ENCODE results near the gene ZBTB38. TPM values are rescaled to one million over a fixed set of nuclear protein-coding genes. Genes with fewer than 3 reads are reported as not detected.

The ZBTB38 gene
- total RNA-seq, 1 donor from 2014 or later, result 9.3 TPM

GRCh38 chr3:141349711-141350110 lies 18.6 kb upstream of the ZBTB38 start:
- Mint-ChIP-seq H3K4me3 (ENCODE audit: unreplicated experiment) (no peak overlapping the region), H3K9me3 (ENCODE audit: unreplicated experiment) (no peaks in the 10 kb centered on the region), H3K27me3 (ENCODE audit: unreplicated experiment) (peaks cover 4% of the 10 kb centered on the region), H3K36me3 (ENCODE audit: unreplicated experiment) (no peaks in the 10 kb centered on the region), H3K27ac (ENCODE audit: unreplicated experiment) (no peak overlapping the region), H3K4me1 (ENCODE audit: low read depth, unreplicated experiment) (peaks cover 5% of the 10 kb centered on the region)
- TF ChIP-seq CTCF (IDR thresholded peaks at IDR 0.05; ENCODE audit: partially characterized antibody, unreplicated experiment), result no peak
- no peak for DNase-seq

GRCh38 chr3:141350666-141351065 lies 17.6 kb upstream of the ZBTB38 start:
- no peaks in the 10 kb centered on the region for H3K36me3 Mint-ChIP-seq (ENCODE audit: unreplicated experiment)
- H3K27me3 Mint-ChIP-seq (ENCODE audit: unreplicated experiment), result peaks cover 4% of the 10 kb centered on the region
- peaks cover 9% of the 10 kb centered on the region for H3K4me1 Mint-ChIP-seq (ENCODE audit: low read depth, unreplicated experiment)
- TF ChIP-seq CTCF (IDR thresholded peaks at IDR 0.05; ENCODE audit: partially characterized antibody, unreplicated experiment), result no peak
- DNase-seq, result no peak
- no peaks in the 10 kb centered on the region for H3K9me3 Mint-ChIP-seq (ENCODE audit: unreplicated experiment)
- no peak overlapping the region for H3K4me3 Mint-ChIP-seq (ENCODE audit: unreplicated experiment)
- H3K27ac Mint-ChIP-seq (ENCODE audit: unreplicated experiment), result no peak overlapping the region

GRCh38 chr3:141352262-141352984 lies 15.9 kb upstream of the ZBTB38 start:
- Mint-ChIP-seq H3K36me3 (ENCODE audit: unreplicated experiment) (no peaks in the 10 kb centered on the region), H3K27me3 (ENCODE audit: unreplicated experiment) (peaks cover 4% of the 10 kb centered on the region), H3K4me3 (ENCODE audit: unreplicated experiment) (no peak overlapping the region), H3K27ac (ENCODE audit: unreplicated experiment) (no peak overlapping the region), H3K9me3 (ENCODE audit: unreplicated experiment) (no peaks in the 10 kb centered on the region), H3K4me1 (ENCODE audit: low read depth, unreplicated experiment) (peaks cover 10% of the 10 kb centered on the region)
- TF ChIP-seq CTCF (IDR thresholded peaks at IDR 0.05; ENCODE audit: partially characterized antibody, unreplicated experiment), result no peak
- DNase-seq, result no peak

DNA sequence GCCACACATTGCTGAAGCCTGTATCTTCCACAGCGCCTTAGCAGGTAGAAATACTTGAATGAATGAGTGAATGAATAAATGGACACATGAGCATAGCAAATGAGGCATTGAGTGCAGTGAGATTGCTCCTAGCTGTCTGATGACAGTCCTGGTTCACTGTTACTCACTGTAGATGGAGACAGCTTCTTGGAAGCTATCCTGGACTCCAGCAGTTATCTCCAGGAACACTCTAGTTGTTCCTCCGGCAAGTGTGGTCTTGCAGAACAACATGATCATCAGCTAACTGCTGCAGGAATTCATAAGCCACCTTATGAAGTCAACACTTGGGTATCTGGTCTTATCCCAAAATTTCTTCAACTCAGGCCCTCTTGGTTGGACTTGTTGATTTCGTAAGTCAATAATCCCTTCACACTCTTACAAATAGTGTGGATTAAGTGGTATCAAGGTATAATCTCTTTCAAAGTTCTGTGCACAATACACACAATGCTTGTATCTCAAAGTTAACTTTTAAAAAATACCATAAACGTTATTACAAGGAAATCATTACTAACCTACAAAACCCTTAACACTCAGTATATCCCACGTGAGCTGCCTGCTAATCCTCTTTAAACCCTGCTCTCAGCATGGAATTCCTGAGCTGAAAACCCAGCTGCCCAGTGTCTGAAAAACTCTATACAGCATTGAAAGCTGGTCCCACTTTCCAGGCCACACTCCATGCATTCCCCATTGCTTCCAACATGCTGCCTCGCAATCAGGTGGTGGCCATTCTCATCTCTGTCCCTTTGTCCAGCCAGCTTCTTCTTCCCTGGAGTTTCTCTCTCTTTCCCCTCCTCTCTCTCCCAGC lies 14.4 kb upstream of the ZBTB38 start:
- DNase-seq, result no peak
- Mint-ChIP-seq H3K4me1 (ENCODE audit: low read depth, unreplicated experiment) (peaks cover 10% of the 10 kb centered on the region), H3K4me3 (ENCODE audit: unreplicated experiment) (no peak overlapping the region), H3K36me3 (ENCODE audit: unreplicated experiment) (no peaks in the 10 kb centered on the region), H3K27ac (ENCODE audit: unreplicated experiment) (no peak overlapping the region), H3K27me3 (ENCODE audit: unreplicated experiment) (peaks cover 6% of the 10 kb centered on the region), H3K9me3 (ENCODE audit: unreplicated experiment) (peaks cover 1% of the 10 kb centered on the region)
- no peak for TF ChIP-seq CTCF (IDR thresholded peaks at IDR 0.05; ENCODE audit: partially characterized antibody, unreplicated experiment)

- peaks cover 10% of the 10 kb centered on the region for H3K4me1 Mint-ChIP-seq (ENCODE audit: low read depth, unreplicated experiment)
- H3K4me3 Mint-ChIP-seq (ENCODE audit: unreplicated experiment), result no peak overlapping the region
- no peak overlapping the region for H3K27ac Mint-ChIP-seq (ENCODE audit: unreplicated experiment)
- no peak for TF ChIP-seq CTCF (IDR thresholded peaks at IDR 0.05; ENCODE audit: partially characterized antibody, unreplicated experiment)
- no peak for DNase-seq
- H3K36me3 Mint-ChIP-seq (ENCODE audit: unreplicated experiment), result no peaks in the 10 kb centered on the region
- H3K27me3 Mint-ChIP-seq (ENCODE audit: unreplicated experiment), result peaks cover 6% of the 10 kb centered on the region
- H3K9me3 Mint-ChIP-seq (ENCODE audit: unreplicated experiment), result peaks cover 1% of the 10 kb centered on the region
These were observed 13.8 kb upstream of the ZBTB38 start for GRCh38 chr3:141354517-141354916.
